DOHH2 (cell line): ENCODE results near the gene TPRA1.

Experiments
- CTCF ChIP-seq: fragments of 200-600 bp; sonication (generic); IDR thresholded peaks from one replicate; pipeline ENCODE4 v1.5.1; 2014; ENCODE audit warnings: antibody characterized with exemption, mild to moderate bottlenecking, low read depth, low read length; ENCODE audit not compliant: poor library complexity, severe bottlenecking
- EZH2phosphoT487 ChIP-seq: fragments of 200-600 bp; sonication (generic); IDR thresholded peaks from 2 replicates; pipeline ENCODE4 v1.6.1; 2017; ENCODE audit warnings: borderline replicate concordance, mild to moderate bottlenecking, antibody characterized with exemption, low read length, moderate library complexity, mixed read lengths

GRCh38 chr3:127630811-127631714 is 40.5 kb upstream of the TPRA1 start:
- TF ChIP-seq CTCF: no peak
- no peak for TF ChIP-seq EZH2phosphoT487
